K562 (cell line): ENCODE data around the gene RABGAP1L. TPM values are rescaled to one million over a fixed set of nuclear protein-coding genes. Genes with fewer than 3 reads are reported as not detected.

Experiments
- ATAC-seq: fragments of 200-7000 bp; cut with Tn5 transposase; 3 replicates; pipeline ENCODE4 v1.9.1; 2020; ENCODE audit warnings: moderate library complexity
- BruUV-seq: library from RNA; stranded (reverse); fragments of 400-500 nt; replicated peaks from 2 replicates; lab custom pipeline; 2021; lab: Mats Ljungman, UMichigan
- CTCF ChIA-PET: fragments of 300-600 bp; formaldehyde crosslinking; extraction: SDS; loops from one replicate; lab custom pipeline; 2021; ENCODE audit warnings: low intra/inter-chr PET ratio; lab: Yijun Ruan, JAX
- POLR2A ChIA-PET: fragments of 300-600, 350-650 bp; sonication (Branson Sonifier 250); formaldehyde crosslinking; extraction: SDS; loops from one replicate; lab custom pipeline; 2021; ENCODE audit warnings: antibody characterized with exemption, inconsistent platforms; lab: Yijun Ruan, JAX
- DNase-seq, 4 experiments: peaks; one replicate each; pipeline versions ENCODE4 v3.0.0 to v3.0.0-alpha.2; 2011 to 2018; ENCODE audit warnings: low spot score in 3 of 4, mixed read lengths in 3 of 4; ENCODE audit errors: extremely low read depth in 1 of 4
- FAIRE-seq: peaks from 2 replicates; lab custom pipeline; 2011; peaks lifted over from hg19 to GRCh38; lab: Jason Lieb, UNC
- H2AFZ ChIP-seq: 2 replicates; pipeline ENCODE4 v1.6.0; 2011; ENCODE audit warnings: low read depth, low read length, control low read depth, inconsistent platforms
- H3K27ac ChIP-seq: fragments of 200-600 bp; 3 replicates; pipeline ENCODE4 v1.8.0; 2011; ENCODE audit warnings: low read depth, mild to moderate bottlenecking, control low read depth, inconsistent platforms, low read length, moderate library complexity, mixed read lengths; ENCODE audit errors: extremely low read depth
- H3K27me3 ChIP-seq, 2 experiments: fragments of 300-600 bp in 1 of 2; 2 replicates in 1 of 2; 3 replicates in 1 of 2; pipeline versions ENCODE4 v1.6.0 to v1.8.0; 2011; ENCODE audit warnings: inconsistent platforms in 2 of 2, low read length in 2 of 2, mild to moderate bottlenecking in 1 of 2, mixed read lengths in 1 of 2, moderate library complexity in 1 of 2; ENCODE audit not compliant: control insufficient read depth in 2 of 2, insufficient read depth in 2 of 2
- H3K36me3 ChIP-seq: fragments of 300-600 bp; 3 replicates; pipeline ENCODE4 v1.8.0; 2011; ENCODE audit warnings: mild to moderate bottlenecking, low read length, inconsistent platforms; ENCODE audit not compliant: control insufficient read depth, insufficient read depth
- H3K4me1 ChIP-seq, 2 experiments: fragments of 200-600 bp in 1 of 2; replicated peaks in 1 of 2; 2 replicates in 1 of 2; 3 replicates in 1 of 2; pipeline versions ENCODE4 v1.5.1 to v1.8.0; 2011; ENCODE audit warnings: inconsistent platforms in 2 of 2, low read length in 2 of 2, mild to moderate bottlenecking in 1 of 2, mixed read lengths in 1 of 2, moderate library complexity in 1 of 2; ENCODE audit not compliant: control insufficient read depth in 2 of 2, insufficient read depth in 2 of 2
- H3K4me2 ChIP-seq: 2 replicates; pipeline ENCODE4 v1.6.1; 2011; ENCODE audit warnings: low read length, control low read depth, inconsistent platforms, mixed read lengths; ENCODE audit not compliant: insufficient read depth
- H3K4me3 ChIP-seq: fragments of 200-600 bp; sonication (generic), shearing (Covaris generic); 2 replicates; pipeline ENCODE4 v1.5.1; 2016; ENCODE audit warnings: control low read depth, inconsistent platforms
- H3K79me2 ChIP-seq: fragments of 200-600 bp; 3 replicates; pipeline ENCODE4 v1.8.0; 2011; ENCODE audit warnings: low read length, inconsistent platforms; ENCODE audit not compliant: control insufficient read depth, insufficient read depth
- H3K9ac ChIP-seq, 2 experiments: 2 replicates each; pipeline versions ENCODE4 v1.6.0 to v1.6.1; 2011; ENCODE audit warnings: low read depth in 2 of 2, low read length in 2 of 2, control low read depth in 1 of 2, inconsistent platforms in 1 of 2, mild to moderate bottlenecking in 1 of 2, mixed read lengths in 1 of 2; ENCODE audit not compliant: insufficient read depth in 1 of 2
- H3K9me1 ChIP-seq: one replicate; pipeline ENCODE4 v1.6.0; 2011; ENCODE audit warnings: inconsistent platforms, mild to moderate bottlenecking, low read length, moderate library complexity; ENCODE audit not compliant: control insufficient read depth, insufficient read depth
- H3K9me3 ChIP-seq: replicated peaks from 2 replicates; pipeline ENCODE4 v1.5.1; 2011; ENCODE audit warnings: low read depth, low read length, inconsistent platforms; ENCODE audit not compliant: control insufficient read depth, insufficient read depth
- H4K20me1 ChIP-seq: replicated peaks from 2 replicates; pipeline ENCODE4 v1.6.1; 2011; ENCODE audit warnings: low read length, inconsistent platforms, mixed read lengths; ENCODE audit not compliant: control insufficient read depth, insufficient read depth
- CSDE1 ChIP-seq, 2 experiments: fragments of 450-650 bp; IDR thresholded peaks; 2 replicates each; pipeline ENCODE4 v1.6.1; 2016; ENCODE audit warnings: mild to moderate bottlenecking in 1 of 2
- ILF3 ChIP-seq: fragments of 450-650 bp; IDR thresholded peaks from 2 replicates; pipeline ENCODE4 v1.6.1; 2018; ENCODE audit warnings: antibody characterized with exemption, mild to moderate bottlenecking, moderate library complexity, borderline replicate concordance
- PRPF4 ChIP-seq: fragments of 200-400 bp; formaldehyde crosslinking; IDR thresholded peaks from one replicate; pipeline ENCODE4 v1.6.1; 2017; ENCODE audit warnings: low read length, low read depth, mild to moderate bottlenecking; ENCODE audit not compliant: insufficient read depth, poor library complexity, severe bottlenecking
- in situ Hi-C: fragments of 300-500 bp; cut with MboI; formaldehyde crosslinking; loops from 4 replicates; pipeline ENCODE4 v1.15.0; 2018; ENCODE audit warnings: inconsistent platforms, mixed read lengths
- intact Hi-C: fragments of 100-400 bp; cut with micrococcal nuclease; formaldehyde crosslinking; loops from 2 replicates; pipeline ENCODE4 v1.14.2; 2022
- polyA plus RNA-seq, 8 experiments: library from polyadenylated mRNA; depleted of rRNA in 4 of 8; stranded (reverse) in 5 of 8; unstranded in 3 of 8; fragments of >200 nt; fragmentation: Nextera tagmentation in 2 of 8; fragmentation: Illumina TruSeq in 1 of 8; extraction: Ambion mirVana in 2 of 8; extraction: Trizol in 1 of 8; gene quantifications; 2 replicates each; pipeline versions ENCODE4 v1.2.1 to v1.2.3, GENCODE V29; 2011 to 2014; ENCODE audit warnings: inconsistent platforms in 1 of 8, missing spikeins in 1 of 8
- total RNA-seq, 7 experiments: library from RNA; depleted of rRNA in 6 of 7; stranded (reverse); fragments of >200 nt in 6 of 7; fragmentation: Illumina TruSeq in 2 of 7; extraction: Trizol in 2 of 7; gene quantifications; 2 replicates each; pipeline versions ENCODE4 v1.2.1 to v1.2.3, GENCODE V29; 2011 to 2021; ENCODE audit warnings: low replicate concordance in 1 of 7
- TF ChIP-seq, protein P1 (sequence below), 3 experiments: fragments of 200-800 bp in 1 of 3; sonication (Bioruptor generic) in 1 of 3; sonication (generic) in 1 of 3; formaldehyde crosslinking in 1 of 3; IDR thresholded peaks; 2 replicates each; pipeline versions ENCODE4 v1.6.1 to v1.8.0; 2016 to 2022; ENCODE audit warnings: mild to moderate bottlenecking in 2 of 3, missing compliant biosample characterization in 2 of 3, missing genetic modification characterization in 2 of 3, missing genetic modification reagents in 1 of 3

Gene RABGAP1L
- total and polyA plus RNA-seq, 9 of the 15 experiments (the other 6 are each of a cell fraction or from before 2014, with no cell fraction given): 16.5 to 44.9 (median 26.7) TPM

DNA sequence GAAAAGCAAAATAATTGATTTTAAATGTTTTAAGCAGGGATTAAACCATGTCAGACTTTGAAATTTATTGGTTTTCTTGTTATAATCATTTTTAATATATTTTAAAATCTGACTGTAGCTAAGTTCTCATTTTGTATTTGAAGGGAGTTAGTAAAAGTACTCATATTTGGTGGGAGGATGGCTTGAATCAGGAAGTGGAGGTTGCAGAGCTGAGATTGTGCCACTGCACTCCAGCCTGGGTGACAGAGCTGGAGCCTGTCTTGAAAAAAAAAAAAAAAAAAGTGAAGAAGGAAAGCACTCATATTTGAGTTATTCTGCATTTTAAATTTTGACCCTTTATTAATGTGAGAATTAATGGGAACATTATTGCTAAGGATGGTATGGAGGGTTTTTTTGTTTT, 106.0 kb downstream of the RABGAP1L start:
- DNase-seq: no peak
- intact Hi-C loops (no loop called here), in situ Hi-C loops (loop anchor here (25.0 kb wide), 1 partner anchor 722 kb away; the partner anchor contains the start of gene CACYBP)
- Histone ChIP-seq H3K4me1 (peaks cover 0 to 7% of the 10 kb centered on the region in 2 experiments; a peak in 2 of 5 replicates), H3K4me2 (no peak overlapping the region), H3K9me3 (no peaks in the 10 kb centered on the region), H3K9me1 (no peaks in the 10 kb centered on the region), H3K79me2 (no peaks in the 10 kb centered on the region), H3K27me3 (no peaks in the 10 kb centered on the region), H3K9ac (no peak overlapping the region), H3K4me3 (no peak overlapping the region), H3K36me3 (no peaks in the 10 kb centered on the region), H4K20me1 (no peaks in the 10 kb centered on the region), H2AFZ (no peak overlapping the region)
- POLR2A ChIA-PET: interaction anchor here (0.9 to 1.2 kb wide), 2 partner anchors 11 to 734 kb away, joined by 3 to 4 read pairs; partner anchors contain the start of gene CACYBP
- BruUV-seq: no TSS peak
- TF ChIP-seq, protein P1, sequence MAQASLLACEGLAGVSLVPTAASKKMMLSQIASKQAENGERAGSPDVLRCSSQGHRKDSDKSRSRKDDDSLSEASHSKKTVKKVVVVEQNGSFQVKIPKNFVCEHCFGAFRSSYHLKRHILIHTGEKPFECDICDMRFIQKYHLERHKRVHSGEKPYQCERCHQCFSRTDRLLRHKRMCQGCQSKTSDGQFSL (CRISPR knock-in tag; IDR thresholded peaks at IDR 0.05): no peak
- TF ChIP-seq, protein P1 (tag; IDR thresholded peaks at IDR 0.05): no peak
- TF ChIP-seq CSDE1 (IDR thresholded peaks at IDR 0.05) (no peak), PRPF4 (no peak), ILF3 (no peak)
- TF ChIP-seq, all 486 proteins: peak for 0
- H3K27ac ChIP-seq: no peak overlapping the region
- ATAC-seq (no peak), FAIRE-seq (no peak)
- CTCF ChIA-PET: no interaction called here
